Natural killer cell (primary cell): ENCODE measurements around the gene EPHA4. TPM values are rescaled to one million over a fixed set of nuclear protein-coding genes. Genes with fewer than 3 reads are reported as not detected.

Experiments
- ATAC-seq, 3 donors: fragments of 150-1000 bp in 2 of 3; fragments of 200-7000 bp in 1 of 3; cut with Tn5 transposase; 1 replicate in 1 of 3; 2 replicates in 2 of 3; pipeline ENCODE4 v1.10.0; 2021; ENCODE audit warnings: mild to moderate bottlenecking in 2 of 3, moderate library complexity in 2 of 3
- DNase-seq, 2 donors: peaks; one replicate each; pipeline versions ENCODE4 v3.0.0 to v3.0.0-alpha.2; 2013 to 2021; ENCODE audit warnings: mixed read lengths in 1 of 2
- H3K27ac ChIP-seq: one replicate; pipeline ENCODE4 v1.5.1; 2013; ENCODE audit warnings: mild to moderate bottlenecking, low read length
- H3K27me3 ChIP-seq: one replicate; pipeline ENCODE4 v1.6.1; 2013; ENCODE audit warnings: low read length; ENCODE audit not compliant: control insufficient read depth, insufficient read depth
- H3K36me3 ChIP-seq: one replicate; pipeline ENCODE4 v1.6.1; 2013; ENCODE audit warnings: low read length; ENCODE audit not compliant: control insufficient read depth, insufficient read depth
- H3K4me1 ChIP-seq: one replicate; pipeline ENCODE4 v1.6.1; 2013; ENCODE audit warnings: low read length; ENCODE audit not compliant: control insufficient read depth, insufficient read depth
- H3K4me3 ChIP-seq: one replicate; pipeline ENCODE4 v1.5.1; 2013; ENCODE audit warnings: low read length
- H3K9me3 ChIP-seq: one replicate; pipeline ENCODE4 v1.6.1; 2013; ENCODE audit warnings: low read length; ENCODE audit not compliant: control insufficient read depth, insufficient read depth
- H3K27ac Mint-ChIP-seq, 2 donors: one replicate each; pipeline ENCODE4 v1.8.0; 2022; ENCODE audit warnings: mild to moderate bottlenecking in 2 of 2, mixed read lengths in 2 of 2, moderate library complexity in 1 of 2
- H3K27me3 Mint-ChIP-seq, 2 donors: one replicate each; pipeline ENCODE4 v1.8.0; 2022; ENCODE audit warnings: low read depth in 2 of 2, mixed read lengths in 2 of 2
- H3K36me3 Mint-ChIP-seq: one replicate; pipeline ENCODE4 v1.8.0; 2022; ENCODE audit warnings: mixed read lengths
- H3K4me1 Mint-ChIP-seq, 2 donors: one replicate each; pipeline ENCODE4 v1.8.0; 2022; ENCODE audit warnings: mixed read lengths in 2 of 2
- H3K4me3 Mint-ChIP-seq: one replicate; pipeline ENCODE4 v1.8.0; 2022; ENCODE audit warnings: mild to moderate bottlenecking, moderate library complexity, mixed read lengths
- H3K9me3 Mint-ChIP-seq, 2 donors: one replicate each; pipeline ENCODE4 v1.8.0; 2022; ENCODE audit warnings: mixed read lengths in 2 of 2
- WGBS: methylation state at CpG from one replicate; pipeline ENCODE4 v1.1.7; 2013; ENCODE audit warnings: missing lambda C conversion rate; ENCODE audit not compliant: insufficient coverage; 5-methylcytosine and 5-hydroxymethylcytosine counted together
- intact Hi-C: fragments of 100-400 bp; cut with micrococcal nuclease; formaldehyde crosslinking; loops from one replicate; pipeline ENCODE4 v1.14.2; 2022
- total RNA-seq, 4 donors: library from RNA; stranded (reverse); fragments of 120-200 nt in 1 of 4; gene quantifications; one replicate each; pipeline versions ENCODE4 v1.2.3 to v1.2.4, GENCODE V29; 2013 to 2022
- TF ChIP-seq, protein P1 (sequence below): fragments of 200-600 bp; IDR thresholded peaks from one replicate; pipeline ENCODE4 v1.8.0; 2022; ENCODE audit warnings: antibody characterized with exemption

The EPHA4 gene
- total RNA-seq, 3 donors from 2014 or later (not counting 1 experiment from before 2014, with no cell fraction given) = 27.2 to 48.6 (median 44.7) TPM

DNA sequence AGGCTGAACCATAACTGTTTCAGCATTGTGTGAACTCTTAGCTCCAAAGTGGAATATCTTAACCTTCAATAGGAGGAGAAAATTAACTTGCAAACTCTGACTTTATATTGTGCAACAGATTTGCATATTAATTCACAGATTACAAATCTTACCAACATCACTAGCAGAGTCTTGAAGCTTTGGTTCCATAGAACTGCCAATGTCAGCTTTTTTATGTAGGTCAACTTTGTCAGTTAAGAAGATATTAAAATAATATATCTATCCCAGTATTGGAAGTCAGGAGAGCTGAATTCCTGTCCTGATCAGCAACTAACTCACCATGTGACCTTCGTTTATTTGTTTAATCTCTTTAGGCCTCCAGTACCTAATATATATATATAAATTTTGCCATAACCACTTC, 121.8 kb downstream of the EPHA4 start:
- no peaks in the 10 kb centered on the region for H3K9me3 ChIP-seq
- H3K4me3 Mint-ChIP-seq = no peak overlapping the region
- DNase-seq = no peak
- TF ChIP-seq, protein P1, sequence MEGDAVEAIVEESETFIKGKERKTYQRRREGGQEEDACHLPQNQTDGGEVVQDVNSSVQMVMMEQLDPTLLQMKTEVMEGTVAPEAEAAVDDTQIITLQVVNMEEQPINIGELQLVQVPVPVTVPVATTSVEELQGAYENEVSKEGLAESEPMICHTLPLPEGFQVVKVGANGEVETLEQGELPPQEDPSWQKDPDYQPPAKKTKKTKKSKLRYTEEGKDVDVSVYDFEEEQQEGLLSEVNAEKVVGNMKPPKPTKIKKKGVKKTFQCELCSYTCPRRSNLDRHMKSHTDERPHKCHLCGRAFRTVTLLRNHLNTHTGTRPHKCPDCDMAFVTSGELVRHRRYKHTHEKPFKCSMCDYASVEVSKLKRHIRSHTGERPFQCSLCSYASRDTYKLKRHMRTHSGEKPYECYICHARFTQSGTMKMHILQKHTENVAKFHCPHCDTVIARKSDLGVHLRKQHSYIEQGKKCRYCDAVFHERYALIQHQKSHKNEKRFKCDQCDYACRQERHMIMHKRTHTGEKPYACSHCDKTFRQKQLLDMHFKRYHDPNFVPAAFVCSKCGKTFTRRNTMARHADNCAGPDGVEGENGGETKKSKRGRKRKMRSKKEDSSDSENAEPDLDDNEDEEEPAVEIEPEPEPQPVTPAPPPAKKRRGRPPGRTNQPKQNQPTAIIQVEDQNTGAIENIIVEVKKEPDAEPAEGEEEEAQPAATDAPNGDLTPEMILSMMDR = no peak
- H3K27me3 Mint-ChIP-seq = no peaks in the 10 kb centered on the region
- no peak overlapping the region for H3K27ac ChIP-seq
- H3K4me1 Mint-ChIP-seq = peaks cover 5 to 6% of the 10 kb centered on the region in 2 donors
- peaks cover 6% of the 10 kb centered on the region for H3K36me3 ChIP-seq
- H3K4me1 ChIP-seq = no peaks in the 10 kb centered on the region
- H3K27ac Mint-ChIP-seq = no peak overlapping the region
- WGBS = no CpG with 5 or more reads among the region's 1 CpG
- no peaks in the 10 kb centered on the region for H3K27me3 ChIP-seq
- no peak for ATAC-seq
- peaks cover 9% of the 10 kb centered on the region for H3K36me3 Mint-ChIP-seq
- H3K9me3 Mint-ChIP-seq = no peaks in the 10 kb centered on the region
- intact Hi-C loops = no loop called here
- H3K4me3 ChIP-seq = no peak overlapping the region

DNA sequence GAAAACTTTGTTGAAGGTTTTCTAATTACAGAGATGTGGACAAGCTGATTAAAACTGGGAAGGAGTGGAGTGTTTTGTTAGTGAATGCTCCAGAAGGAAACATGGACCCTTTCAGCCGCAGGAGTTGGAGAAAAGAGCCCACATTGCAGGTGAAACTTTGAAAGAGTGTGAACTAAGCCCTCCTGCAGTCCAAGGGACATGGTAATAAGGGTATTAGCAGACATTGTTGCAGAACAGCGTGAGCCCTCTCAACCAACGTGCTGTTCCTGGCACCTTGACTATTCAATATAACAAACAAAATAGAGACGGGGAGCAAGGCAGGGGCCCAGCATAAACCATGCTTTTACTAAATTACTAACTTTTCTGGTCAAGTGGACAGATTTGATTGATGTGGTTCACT, 122.7 kb downstream of the EPHA4 start:
- no peaks in the 10 kb centered on the region for H3K27me3 ChIP-seq
- Mint-ChIP-seq H3K27ac (no peak overlapping the region), H3K36me3 (peaks cover 9% of the 10 kb centered on the region), H3K27me3 (no peaks in the 10 kb centered on the region), H3K9me3 (no peaks in the 10 kb centered on the region), H3K4me3 (no peak overlapping the region), H3K4me1 (peaks cover 5 to 6% of the 10 kb centered on the region in 2 donors)
- no peak overlapping the region for H3K27ac ChIP-seq
- intact Hi-C loops = no loop called here
- no peak for DNase-seq
- no peaks in the 10 kb centered on the region for H3K4me1 ChIP-seq
- WGBS = 96% methylated on average over 3 of the region's 4 CpGs
- H3K4me3 ChIP-seq = no peak overlapping the region
- no peak for ATAC-seq
- H3K9me3 ChIP-seq = no peaks in the 10 kb centered on the region
- TF ChIP-seq, protein P1 = no peak
- no peaks in the 10 kb centered on the region for H3K36me3 ChIP-seq

DNA sequence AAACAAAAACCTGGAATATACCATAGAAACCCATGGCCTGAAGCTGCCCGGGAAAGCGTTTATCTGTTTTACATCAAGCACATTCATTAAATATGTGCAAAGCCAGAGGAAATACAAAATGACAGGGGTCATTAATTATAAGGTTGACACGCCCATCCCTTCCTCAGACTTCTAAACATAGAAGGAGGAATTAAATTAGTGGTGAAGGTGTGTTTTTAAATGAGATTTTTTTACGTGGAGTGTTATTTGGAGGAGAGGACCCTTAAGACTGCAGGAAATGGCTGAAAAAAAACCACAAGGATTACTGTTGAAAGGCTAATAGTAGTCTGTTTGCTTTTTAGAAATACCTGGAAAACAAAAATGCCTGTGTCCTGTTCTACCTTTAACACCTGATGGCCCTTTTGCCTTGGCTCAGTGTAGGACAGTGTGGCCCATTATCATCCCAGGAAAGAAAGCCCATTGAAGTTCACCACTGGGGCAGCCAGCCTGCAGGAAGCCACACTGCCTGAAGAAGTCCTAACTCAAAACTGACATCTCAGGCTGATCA, 123.2 kb downstream of the EPHA4 start:
- 17% methylated on average over 3 of the region's 4 CpGs for WGBS
- Histone ChIP-seq H3K4me1 (peaks cover 3% of the 10 kb centered on the region), H3K36me3 (no peaks in the 10 kb centered on the region), H3K4me3 (no peak overlapping the region), H3K27ac (no peak overlapping the region), H3K27me3 (no peaks in the 10 kb centered on the region), H3K9me3 (no peaks in the 10 kb centered on the region)
- Mint-ChIP-seq H3K9me3 (no peaks in the 10 kb centered on the region), H3K27ac (no peak overlapping the region), H3K27me3 (no peaks in the 10 kb centered on the region), H3K36me3 (peaks cover 9% of the 10 kb centered on the region), H3K4me1 (peaks cover 6 to 9% of the 10 kb centered on the region in 2 donors), H3K4me3 (no peak overlapping the region)
- ATAC-seq (no peak), DNase-seq (no peak)
- TF ChIP-seq, protein P1 = no peak
- intact Hi-C loops = no loop called here
